IPS-NIHi7 (cell line): Measurements from ENCODE around the gene ABLIM2.

ENCODE experiments used
- DNase-seq: peaks from one replicate; pipeline ENCODE4 v3.0.0; 2012; ENCODE audit warnings: mixed read lengths; ENCODE audit errors: extremely low spot score

Gene ABLIM2

GRCh38 chr4:8175686-8176085, 17.1 kb upstream of the ABLIM2 start:
- no peak for DNase-seq

- DNase-seq: no peak
These were observed 16.4 kb upstream of the ABLIM2 start for GRCh38 chr4:8174970-8175369.

DNA sequence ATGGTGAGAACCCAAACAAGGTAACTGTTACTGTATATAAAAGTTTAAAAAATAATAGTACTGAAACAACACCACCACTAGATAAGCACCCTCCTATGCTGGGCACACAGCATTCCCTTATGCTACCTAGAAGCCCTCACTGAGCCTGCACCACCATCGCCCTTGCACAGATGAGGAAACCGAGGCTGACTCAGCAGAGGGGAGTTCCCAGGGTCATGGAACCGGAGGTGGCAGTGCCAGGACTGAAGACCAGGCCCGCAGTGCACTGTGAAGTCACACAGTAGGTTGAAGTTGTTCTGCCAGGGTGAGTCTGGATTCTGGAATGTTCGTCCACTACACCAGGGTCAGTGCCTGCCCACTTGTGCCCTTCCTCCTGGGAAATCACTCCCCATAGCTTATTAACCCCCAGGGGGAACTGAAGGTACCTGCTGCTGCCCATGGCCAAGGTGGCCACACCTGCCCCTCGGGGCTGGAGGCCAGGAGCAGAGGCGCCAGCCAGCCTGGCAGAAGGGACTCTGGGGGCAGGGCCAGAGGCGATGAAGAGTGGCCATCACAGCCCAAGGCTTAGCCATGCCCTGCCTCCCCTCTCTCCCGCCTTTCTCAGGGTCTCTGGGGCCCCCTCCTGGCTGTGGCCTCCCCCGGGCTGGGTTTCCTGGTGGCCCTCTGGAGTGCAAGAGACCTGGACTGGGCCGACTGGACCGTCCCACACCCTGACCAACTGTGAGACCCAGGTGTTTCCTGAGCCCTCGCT, 15.1 kb upstream of the ABLIM2 start:
- DNase-seq: no peak

DNA sequence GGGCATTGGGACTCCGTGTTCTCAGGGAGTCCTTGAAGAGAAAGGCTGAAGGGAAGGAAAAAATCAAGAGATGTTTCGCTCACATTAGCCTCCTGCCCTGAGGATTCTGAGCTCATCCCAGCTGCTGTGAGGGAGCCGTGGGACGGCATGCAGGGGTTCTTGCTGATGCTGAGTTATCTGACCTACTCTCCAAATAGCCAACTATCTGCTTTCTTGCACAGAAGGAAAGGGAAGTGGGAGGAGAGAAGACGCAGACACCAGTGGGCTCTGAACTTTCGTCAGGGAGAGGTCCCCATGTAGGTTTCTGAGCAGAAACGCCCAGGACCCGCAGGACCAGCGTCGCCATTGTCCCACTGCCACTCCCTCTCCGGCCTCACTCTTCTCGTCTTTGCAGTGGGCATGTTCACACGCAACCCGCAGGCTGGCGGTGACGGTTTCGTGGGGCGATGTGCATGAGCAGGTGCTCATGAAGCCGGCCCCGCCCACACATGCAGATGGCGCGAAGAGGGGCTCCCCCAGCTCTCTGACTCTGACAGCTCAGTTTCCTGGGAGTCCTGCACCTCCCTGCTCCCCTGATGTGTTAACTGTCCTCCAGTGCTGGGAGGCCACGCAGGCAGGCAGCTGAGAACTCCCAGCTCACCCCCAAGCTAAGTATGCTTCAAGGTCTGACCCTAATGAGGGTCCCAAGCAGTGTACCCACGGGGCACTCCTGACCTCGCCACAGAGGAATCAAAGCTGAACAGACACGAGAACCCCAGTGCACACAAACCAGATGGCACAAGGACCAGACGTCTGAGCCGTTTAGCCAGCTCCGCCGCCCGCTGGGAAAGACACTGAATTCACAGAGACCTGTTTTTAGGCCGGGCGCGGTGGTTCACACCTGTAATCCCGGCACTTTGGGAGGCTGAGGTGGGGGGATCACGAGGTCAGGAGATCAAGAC, 13.6 kb upstream of the ABLIM2 start:
- DNase-seq: no peak

GRCh38 chr4:8171266-8171665, 12.7 kb upstream of the ABLIM2 start:
- DNase-seq: no peak

DNA sequence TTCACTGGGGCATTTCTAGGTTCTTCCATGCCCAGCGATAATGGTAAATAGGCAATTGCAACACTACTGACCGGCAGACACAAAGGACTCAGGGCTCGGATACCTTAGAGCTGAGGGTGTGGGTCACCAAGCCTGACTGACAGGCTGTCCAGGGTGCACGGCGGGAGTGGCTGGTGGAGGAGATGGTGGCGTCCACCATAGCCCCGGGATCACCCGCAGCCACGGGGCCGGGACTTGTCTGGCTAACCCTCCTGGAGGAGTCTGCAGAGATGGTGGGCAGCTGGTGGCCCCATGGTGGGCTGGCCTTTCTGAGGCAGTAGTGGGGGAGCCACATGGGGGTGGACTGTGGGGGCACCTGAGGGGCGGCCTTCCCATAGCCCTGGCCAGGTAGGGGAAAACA, 11.7 kb upstream of the ABLIM2 start:
- no peak for DNase-seq

DNA sequence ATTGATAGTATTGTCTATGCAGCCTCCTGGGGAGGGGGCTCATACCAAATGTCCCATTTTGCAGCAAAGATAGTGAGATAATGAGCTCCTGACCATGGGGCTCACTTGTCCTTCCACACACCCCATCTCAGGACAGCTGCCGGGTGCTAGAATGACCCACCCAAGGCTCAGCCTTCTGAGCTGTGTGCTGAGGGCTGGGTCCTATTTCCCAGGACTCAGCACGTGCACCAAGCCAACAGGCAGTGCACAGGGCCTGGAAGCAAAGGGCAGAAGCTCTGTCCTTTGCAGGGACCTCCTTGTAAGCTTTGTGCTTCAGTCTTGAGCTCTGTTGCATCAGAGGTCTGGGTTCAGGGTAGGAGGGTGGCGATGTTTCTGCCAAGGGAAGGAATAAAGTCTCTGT, 11.2 kb upstream of the ABLIM2 start:
- DNase-seq: no peak

- DNase-seq: no peak
These were observed 10.4 kb upstream of the ABLIM2 start for GRCh38 chr4:8168832-8169598.

GRCh38 chr4:8168232-8168631, 9.6 kb upstream of the ABLIM2 start:
- DNase-seq: no peak

GRCh38 chr4:8167815-8168214, 9.2 kb upstream of the ABLIM2 start:
- DNase-seq: no peak

- no peak for DNase-seq
These were observed 8.7 kb upstream of the ABLIM2 start for GRCh38 chr4:8167291-8167690.

GRCh38 chr4:8165374-8165896, 6.8 kb upstream of the ABLIM2 start:
- DNase-seq: no peak

GRCh38 chr4:8164687-8165086, 6.1 kb upstream of the ABLIM2 start:
- DNase-seq: no peak

GRCh38 chr4:8164194-8164565, 5.6 kb upstream of the ABLIM2 start:
- DNase-seq: no peak

DNA sequence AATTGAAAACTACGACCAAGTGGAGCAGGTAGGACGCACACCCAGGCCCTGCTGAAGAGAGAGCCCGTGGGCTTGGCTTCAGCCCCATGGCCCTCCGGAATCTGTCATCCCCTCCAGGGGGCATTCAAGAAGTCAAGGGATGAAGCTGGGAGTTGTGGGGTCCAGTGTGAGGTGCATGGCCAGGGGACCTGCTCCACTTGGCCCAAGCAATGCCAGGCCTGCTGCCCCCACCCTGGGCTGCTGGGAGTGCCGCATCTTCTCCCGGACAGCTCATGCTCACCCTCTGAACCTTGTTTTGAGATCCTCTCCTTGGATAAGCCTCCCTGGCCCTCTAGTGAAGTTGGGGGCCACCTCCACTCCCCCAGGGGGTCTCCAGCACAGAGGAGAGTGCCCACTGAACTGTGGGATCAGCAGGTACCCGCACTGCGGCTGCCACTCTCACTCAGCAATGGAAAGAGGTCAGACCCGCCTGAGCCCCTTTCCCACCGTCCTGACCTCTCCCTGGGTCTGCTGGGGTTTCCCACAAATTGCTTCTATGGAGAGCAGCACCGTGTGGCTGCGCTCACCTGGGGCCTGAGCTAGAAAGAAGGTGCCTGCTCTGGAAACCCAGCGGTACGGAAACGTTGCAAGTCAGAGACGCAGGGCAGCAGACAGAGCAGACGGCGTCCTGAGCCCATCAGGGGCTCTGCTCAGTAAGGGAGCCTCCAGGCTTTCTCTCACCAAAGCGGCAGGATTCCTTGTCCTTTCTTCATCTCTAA, 5.0 kb upstream of the ABLIM2 start:
- no peak for DNase-seq

GRCh38 chr4:8163026-8163425, 4.4 kb upstream of the ABLIM2 start:
- no peak for DNase-seq

GRCh38 chr4:8162625-8163024, 4.0 kb upstream of the ABLIM2 start:
- DNase-seq: no peak

GRCh38 chr4:8160572-8160971, 2.0 kb upstream of the ABLIM2 start:
- DNase-seq: no peak

GRCh38 chr4:8160233-8160560, 1.6 kb upstream of the ABLIM2 start:
- no peak for DNase-seq

- no peak for DNase-seq
These were observed 1.1 kb upstream of the ABLIM2 start for GRCh38 chr4:8159537-8160232.
